Measurements from ENCODE around the gene ADAMTSL4.

GRCh38 chr1:150575072-150575489 lies 25.9 kb downstream of the ADAMTSL4 start:
- no peak for TF ChIP-seq CTCF (IDR thresholded peaks at IDR 0.05; ENCODE audit: low read length)
- no peak for TF ChIP-seq EZH2 (optimal IDR thresholded peaks at IDR 0.05; ENCODE audit: low read depth, low read length)

Data from MM.1S (cell line).